Non-pigmented ciliary epithelial cell (primary cell): ENCODE data around the gene CFAP126.
A peak's percentile ranks its signal among the peaks of the same experiment; 100 is the strongest.
"Not testable (repeated sequence)": the region's sequence is repeated elsewhere in the genome, so short reads cannot be mapped to it uniquely, and the experiment has no call there.

Experiments
- DNase-seq: peaks from one replicate; pipeline ENCODE4 v3.0.0-alpha.2; 2010; ENCODE audit warnings: low read depth

The CFAP126 gene

GRCh38 chr1:161367684-161368400, at the start of gene CFAP126:
CFAP126 (minus strand) TSS chr1:161367876; CDS start chr1:161367868, 8 bp downstream.
- peak; percentile 38 for DNase-seq

- DNase-seq: not testable (repeated sequence)
These were observed 45.4 kb upstream of the CFAP126 start for GRCh38 chr1:161413050-161413449.

GRCh38 chr1:161410636-161410970, 42.9 kb upstream of the CFAP126 start:
- not testable (repeated sequence) for DNase-seq

GRCh38 chr1:161409848-161410635, 42.4 kb upstream of the CFAP126 start:
- not testable (repeated sequence) for DNase-seq

GRCh38 chr1:161408429-161409052, 40.9 kb upstream of the CFAP126 start:
- no peak for DNase-seq

- no peak for DNase-seq
These were observed 39.8 kb upstream of the CFAP126 start for GRCh38 chr1:161407451-161407985.

GRCh38 chr1:161406551-161406950, 38.9 kb upstream of the CFAP126 start:
- DNase-seq: not testable (repeated sequence)

- no peak for DNase-seq
These were observed 36.4 kb upstream of the CFAP126 start for GRCh38 chr1:161404051-161404597.

- DNase-seq: no peak
These were observed 34.8 kb upstream of the CFAP126 start for GRCh38 chr1:161402446-161402845.

GRCh38 chr1:161399257-161399998, 31.8 kb upstream of the CFAP126 start:
- peak; percentile 78 for DNase-seq

- no peak for DNase-seq
These were observed 31.2 kb upstream of the CFAP126 start for GRCh38 chr1:161398900-161399256.

GRCh38 chr1:161397038-161397437, 29.4 kb upstream of the CFAP126 start:
- DNase-seq: not testable (repeated sequence)

- no peak for DNase-seq
These were observed 25.5 kb upstream of the CFAP126 start for GRCh38 chr1:161393151-161393550.

GRCh38 chr1:161391611-161392010, 23.9 kb upstream of the CFAP126 start:
- DNase-seq: no peak

- DNase-seq: not testable (repeated sequence)
These were observed 23.5 kb upstream of the CFAP126 start for GRCh38 chr1:161391136-161391535.

GRCh38 chr1:161390559-161390858, 22.8 kb upstream of the CFAP126 start:
- no peak for DNase-seq

- DNase-seq: peak; percentile 93
These were observed 22.2 kb upstream of the CFAP126 start for GRCh38 chr1:161389691-161390558.

GRCh38 chr1:161389158-161389557, 21.5 kb upstream of the CFAP126 start:
- not testable (repeated sequence) for DNase-seq

GRCh38 chr1:161388639-161389038, 21.0 kb upstream of the CFAP126 start:
- DNase-seq: no peak

- no peak for DNase-seq
These were observed 14.7 kb upstream of the CFAP126 start for GRCh38 chr1:161382214-161383019.
